Endothelial cell of umbilical vein (primary cell): ENCODE data around the gene ARID1B. TPM values are rescaled to one million over a fixed set of nuclear protein-coding genes. Genes with fewer than 3 reads are reported as not detected.

ENCODE experiments used
- BruUV-seq: library from RNA; stranded (reverse); fragments of 400-500 nt; replicated peaks from 2 replicates; lab custom pipeline; 2021; lab: Mats Ljungman, UMichigan
- CTCF ChIA-PET: fragments of 300-600, 350-600 bp; sonication (Branson Sonifier 250); formaldehyde crosslinking; loops from one replicate; lab custom pipeline; 2021; ENCODE audit warnings: antibody characterized with exemption, inconsistent platforms; lab: Charles Lee
- POLR2A ChIA-PET: fragments of 300-600, 350-600 bp; sonication (Branson Sonifier 250); formaldehyde crosslinking; loops from one replicate; lab custom pipeline; 2021; ENCODE audit warnings: antibody characterized with exemption, inconsistent platforms; lab: Charles Lee
- DNase-seq: peaks from one replicate; pipeline ENCODE4 v3.0.0-alpha.2; 2011; ENCODE audit warnings: low read depth, low spot score
- FAIRE-seq: peaks from 2 replicates; lab custom pipeline; 2011; peaks lifted over from hg19 to GRCh38; lab: Jason Lieb, UNC
- H2AFZ ChIP-seq: 2 replicates; pipeline ENCODE4 v1.6.0; 2012; ENCODE audit warnings: low read depth, low read length, control low read depth, inconsistent platforms
- H3K27ac ChIP-seq: 2 replicates; pipeline ENCODE4 v1.5.1; 2011; ENCODE audit warnings: low read depth, mild to moderate bottlenecking, control low read depth, low read length, moderate library complexity; ENCODE audit not compliant: insufficient read depth
- H3K27me3 ChIP-seq, 2 experiments: 2 replicates each; pipeline versions ENCODE4 v1.6.0 to v1.6.1; 2011; ENCODE audit warnings: low read length in 2 of 2, mixed read lengths in 1 of 2; ENCODE audit not compliant: control insufficient read depth in 2 of 2, insufficient read depth in 2 of 2
- H3K36me3 ChIP-seq, 2 experiments: 2 replicates in 1 of 2; 3 replicates in 1 of 2; pipeline ENCODE4 v1.5.1; 2011; ENCODE audit warnings: low read length in 2 of 2, mild to moderate bottlenecking in 1 of 2, moderate library complexity in 1 of 2; ENCODE audit not compliant: control insufficient read depth in 2 of 2, insufficient read depth in 2 of 2; ENCODE audit errors: extremely low read depth in 1 of 2
- H3K4me1 ChIP-seq: 3 replicates; pipeline ENCODE4 v1.5.1; 2011; ENCODE audit warnings: mild to moderate bottlenecking, low read length; ENCODE audit not compliant: control insufficient read depth, insufficient read depth; ENCODE audit errors: extremely low read depth
- H3K4me2 ChIP-seq: 2 replicates; pipeline ENCODE4 v1.6.1; 2011; ENCODE audit warnings: low read length, control low read depth, mixed read lengths; ENCODE audit not compliant: insufficient read depth
- H3K4me3 ChIP-seq, 3 experiments: fragments of 200-600 bp in 1 of 3; sonication (generic), shearing (Covaris generic) in 1 of 3; replicated peaks in 1 of 3; 2 replicates each; pipeline ENCODE4 v1.5.1; 2011 to 2016; ENCODE audit warnings: control low read depth in 3 of 3, low read length in 3 of 3, mild to moderate bottlenecking in 2 of 3, inconsistent platforms in 1 of 3, low read depth in 1 of 3, moderate library complexity in 1 of 3; ENCODE audit not compliant: insufficient read depth in 1 of 3
- H3K79me2 ChIP-seq: 2 replicates; pipeline ENCODE4 v1.6.0; 2012; ENCODE audit warnings: low read length, inconsistent platforms; ENCODE audit not compliant: control insufficient read depth, insufficient read depth
- H3K9ac ChIP-seq: replicated peaks from 2 replicates; pipeline ENCODE3; 2011; ENCODE audit warnings: low read length, control low read depth; ENCODE audit not compliant: insufficient read depth; ENCODE audit errors: extremely low read depth
- H3K9me1 ChIP-seq: replicated peaks from 3 replicates; pipeline ENCODE4 v1.6.0; 2011; ENCODE audit warnings: mild to moderate bottlenecking, low read length; ENCODE audit not compliant: control insufficient read depth, insufficient read depth; ENCODE audit errors: extremely low read depth
- H3K9me3 ChIP-seq: replicated peaks from 2 replicates; pipeline ENCODE4 v1.5.1; 2012; ENCODE audit warnings: low read length, inconsistent platforms; ENCODE audit not compliant: control insufficient read depth, insufficient read depth
- H4K20me1 ChIP-seq: replicated peaks from 2 replicates; pipeline ENCODE3; 2011; ENCODE audit warnings: mild to moderate bottlenecking, low read length; ENCODE audit not compliant: control insufficient read depth, insufficient read depth; ENCODE audit errors: extremely low read depth
- CTCF ChIP-seq, 2 donors: IDR thresholded peaks; 1 replicate in 1 of 2; 2 replicates in 1 of 2; pipeline ENCODE4 v1.5.1; 2011; ENCODE audit warnings: low read length in 2 of 2, mild to moderate bottlenecking in 2 of 2, moderate library complexity in 2 of 2, control low read depth in 1 of 2, inconsistent platforms in 1 of 2, low read depth in 1 of 2; ENCODE audit not compliant: insufficient read depth in 1 of 2; ENCODE audit errors: extremely low read depth in 1 of 2
- EZH2 ChIP-seq: IDR thresholded peaks from 2 replicates; pipeline ENCODE4 v1.6.1; 2012; ENCODE audit warnings: borderline replicate concordance, low read depth, mild to moderate bottlenecking, moderate library complexity, low read length, inconsistent platforms; ENCODE audit not compliant: severe bottlenecking
- FOS ChIP-seq: IDR thresholded peaks from 2 replicates; pipeline ENCODE4 v1.6.1; 2011; ENCODE audit warnings: mild to moderate bottlenecking, low read length, moderate library complexity, borderline replicate concordance; ENCODE audit not compliant: insufficient read depth
- GATA2 ChIP-seq: IDR thresholded peaks from 2 replicates; pipeline ENCODE4 v1.7.0; 2011; ENCODE audit warnings: low read depth, mild to moderate bottlenecking, moderate library complexity, mixed read lengths, low read length; ENCODE audit not compliant: insufficient read length, insufficient read depth
- JUN ChIP-seq: IDR thresholded peaks from 2 replicates; pipeline ENCODE4 v1.6.1; 2011; ENCODE audit warnings: borderline replicate concordance, low read depth; ENCODE audit not compliant: insufficient read length, insufficient read depth
- MYC ChIP-seq: IDR thresholded peaks from one replicate; pipeline ENCODE4 v1.6.1; 2011; ENCODE audit warnings: mild to moderate bottlenecking, low read depth, low read length
- POLR2A ChIP-seq: IDR thresholded peaks from 2 replicates; pipeline ENCODE4 v1.6.1; 2012; ENCODE audit warnings: low read depth, mild to moderate bottlenecking, control low read depth, low read length
- POLR2AphosphoS5 ChIP-seq: IDR thresholded peaks from 2 replicates; pipeline ENCODE4 v1.6.1; 2012; ENCODE audit warnings: low read depth, mild to moderate bottlenecking, control low read depth, low read length, moderate library complexity; ENCODE audit not compliant: insufficient read depth
- dilution Hi-C: fragments of 300-500 bp; cut with MboI; formaldehyde crosslinking; loops from one replicate; pipeline ENCODE4 v1.15.0; 2019; ENCODE audit warnings: low sequenced_read_pairs; ENCODE audit not compliant: extremely low pct_ligation_motif_present
- intact Hi-C: fragments of 100-400 bp; cut with micrococcal nuclease; formaldehyde crosslinking; loops from one replicate; pipeline ENCODE4 v1.10.0; 2022
- polyA plus RNA-seq, 4 experiments: library from polyadenylated mRNA; depleted of rRNA in 3 of 4; stranded (reverse) in 3 of 4; unstranded in 1 of 4; fragments of >200 nt; gene quantifications; 2 replicates each; pipeline versions ENCODE4 v1.2.1 to v1.2.3, GENCODE V29; 2011 to 2012; ENCODE audit warnings: missing spikeins in 1 of 4
- total RNA-seq: library from RNA; stranded (reverse); gene quantifications from 2 replicates; pipeline ENCODE4 v1.2.3, GENCODE V29; 2021
- TF ChIP-seq, protein P1 (sequence below): IDR thresholded peaks from 2 replicates; pipeline ENCODE4 v1.6.1; 2011; ENCODE audit not compliant: insufficient read depth, insufficient read length

The ARID1B gene
- total and polyA plus RNA-seq, 2 donors (not counting 3 experiments of a cell fraction or from before 2014, with no cell fraction given), result 21.8 to 89.5 TPM

- Histone ChIP-seq H2AFZ (no peak overlapping the region), H3K36me3 (peaks cover 0 to 4% of the 10 kb centered on the region in 2 experiments), H3K4me2 (peak overlapping the region; percentile 43), H3K4me1 (peaks cover 55% of the 10 kb centered on the region), H3K9me1 (no peaks in the 10 kb centered on the region), H3K79me2 (no peaks in the 10 kb centered on the region), H3K27ac (peak overlapping the region; percentile 80), H3K4me3 (no peak overlapping the region), H3K27me3 (no peaks in the 10 kb centered on the region), H3K9me3 (no peaks in the 10 kb centered on the region), H4K20me1 (no peaks in the 10 kb centered on the region), H3K9ac (peak overlapping the region; percentile 56)
- CTCF ChIA-PET, result interaction anchor here (0.7 to 2.0 kb wide), 6 partner anchors 10 to 43 kb away, joined by 3 to 6 read pairs (median 4); no protein-coding TSS in a partner anchor
- FAIRE-seq (peak; percentile 83), DNase-seq (peak; percentile 86)
- dilution Hi-C loops, result no loop called here
- no TSS peak for BruUV-seq
- POLR2A ChIA-PET, result no interaction called here
- TF ChIP-seq GATA2 (peak; percentile 33), POLR2AphosphoS5 (no peak), POLR2A (no peak), MYC (no peak), JUN (peak; percentile 41), EZH2 (no peak), FOS (peak; percentile 28), CTCF (IDR thresholded peaks at IDR 0.05; ENCODE audit: extremely low read depth in 1 of 2, insufficient read depth in 1 of 2, low read depth in 1 of 2, low read length in 2 of 2) (no peak)
- TF ChIP-seq, protein P1, sequence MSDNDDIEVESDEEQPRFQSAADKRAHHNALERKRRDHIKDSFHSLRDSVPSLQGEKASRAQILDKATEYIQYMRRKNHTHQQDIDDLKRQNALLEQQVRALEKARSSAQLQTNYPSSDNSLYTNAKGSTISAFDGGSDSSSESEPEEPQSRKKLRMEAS, result no peak
- intact Hi-C loops, result loop anchor here (1.0 to 2.0 kb wide), 5 partner anchors 11 to 59 kb away; no protein-coding TSS in a partner anchor
These were observed 311.7 kb downstream of the ARID1B start for GRCh38 chr6:157088841-157089240.
